ENCODE results near the gene PMIS2. TPM values are rescaled to one million over a fixed set of nuclear protein-coding genes. Genes with fewer than 3 reads are reported as not detected.

Gene PMIS2
- total RNA-seq, 5 donors from 2014 or later (not counting 1 experiment from before 2014, with no cell fraction given): not detected

GRCh38 chr19:35562776-35563175 is 23.2 kb upstream of the PMIS2 start:
- no peak overlapping the region for H3K4me3 Mint-ChIP-seq
- 81% methylated on average over 2 of the region's 2 CpGs for WGBS (ENCODE audit: insufficient coverage)
- Histone ChIP-seq H3K9me3 (no peaks in the 10 kb centered on the region), H3K4me1 (ENCODE audit: control insufficient read depth in 1 of 2, extremely low read depth in 1 of 2, insufficient read depth in 2 of 2, low read length in 2 of 2) (peaks cover 0 to 14% of the 10 kb centered on the region in 2 experiments), H3K4me3 (ENCODE audit: control insufficient read depth in 1 of 2, extremely low read depth in 1 of 2, low read length in 1 of 2) (no peak overlapping the region), H3K27me3 (replicated peaks in 1 of 2; ENCODE audit: control insufficient read depth in 2 of 2, extremely low read depth in 1 of 2, insufficient read depth in 2 of 2, low read length in 1 of 2) (peaks cover 0 to 82% of the 10 kb centered on the region in 2 experiments), H3K27ac (ENCODE audit: low read length) (no peak overlapping the region), H3K36me3 (ENCODE audit: control insufficient read depth in 2 of 2, extremely low read depth in 1 of 2, insufficient read depth in 1 of 2, low read length in 1 of 2) (no peaks in the 10 kb centered on the region)
- DNase-seq (no peak), ATAC-seq (replicated peaks in 1 of 4) (no peak)
- peaks cover 52 to 69% of the 10 kb centered on the region in 2 donors for H3K27me3 Mint-ChIP-seq
- no peaks in the 10 kb centered on the region for H3K36me3 Mint-ChIP-seq
- POLR2A ChIA-PET: no interaction called here
- CTCF ChIA-PET: no interaction called here
- H3K4me1 Mint-ChIP-seq: peaks cover 0 to 9% (median 8%) of the 10 kb centered on the region in 3 donors
- no peaks in the 10 kb centered on the region for H3K9me3 Mint-ChIP-seq
- H3K27ac Mint-ChIP-seq: no peak overlapping the region

DNA sequence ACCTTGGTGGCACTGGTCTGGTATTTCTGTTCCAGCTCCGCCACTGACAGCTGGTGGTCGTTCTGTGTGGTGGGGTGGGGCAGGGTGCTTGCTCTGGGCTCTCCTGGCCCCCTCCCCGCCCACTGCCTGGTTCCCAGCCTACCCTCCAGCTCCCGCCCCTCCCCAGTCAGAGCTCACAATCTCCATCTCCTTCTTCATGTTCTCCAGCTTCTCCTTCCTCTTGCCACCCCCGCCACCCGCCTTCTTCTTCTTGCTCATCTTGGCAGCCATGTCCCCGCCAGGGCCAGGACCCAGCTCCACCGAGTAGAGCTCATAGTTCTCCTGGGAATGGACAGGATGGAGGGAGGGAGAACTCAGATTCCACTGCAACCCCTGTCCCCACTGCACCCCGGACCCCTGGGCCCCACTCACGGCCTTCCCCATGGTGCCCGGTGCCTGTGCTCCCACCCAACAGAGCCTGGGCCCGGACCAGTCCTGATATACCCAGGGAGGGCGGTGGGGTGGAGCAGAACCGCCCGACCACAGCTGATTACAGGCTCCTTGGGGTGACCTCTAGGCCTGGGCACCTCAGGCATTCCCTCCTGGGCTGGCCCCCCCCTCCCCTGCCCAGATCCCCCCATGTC is 22.7 kb upstream of the PMIS2 start, which contains the start of gene ATP4A:
Gene ATP4A, minus strand, starts transcription at position 452 of the 623 bp plus-strand sequence. Its CDS starts 29 bp downstream, at position 423.
- peaks cover 0 to 8% of the 10 kb centered on the region in 2 experiments for H3K4me1 ChIP-seq (ENCODE audit: control insufficient read depth in 1 of 2, extremely low read depth in 1 of 2, insufficient read depth in 2 of 2, low read length in 2 of 2)
- no peak within 1 kb of the TSS for H3K27ac ChIP-seq (ENCODE audit: low read length)
- no peak for DNase-seq
- POLR2A ChIA-PET: no interaction called here
- CTCF ChIA-PET: no interaction called here
- peaks cover 0 to 80% of the 10 kb centered on the region in 2 experiments for H3K27me3 ChIP-seq (replicated peaks in 1 of 2; ENCODE audit: control insufficient read depth in 2 of 2, extremely low read depth in 1 of 2, insufficient read depth in 2 of 2, low read length in 1 of 2)
- no peak within 1 kb of the TSS for H3K4me3 ChIP-seq (ENCODE audit: control insufficient read depth in 1 of 2, extremely low read depth in 1 of 2, low read length in 1 of 2)
- H3K36me3 ChIP-seq (ENCODE audit: control insufficient read depth in 2 of 2, extremely low read depth in 1 of 2, insufficient read depth in 1 of 2, low read length in 1 of 2): no peaks in the 10 kb centered on the region
- Mint-ChIP-seq H3K27me3 (peaks cover 52 to 71% of the 10 kb centered on the region in 2 donors), H3K36me3 (no peaks in the 10 kb centered on the region), H3K9me3 (no peaks in the 10 kb centered on the region), H3K4me3 (no peak within 1 kb of the TSS), H3K27ac (no peak within 1 kb of the TSS), H3K4me1 (peaks cover 0 to 6% (median 6%) of the 10 kb centered on the region in 3 donors)
- ATAC-seq (replicated peaks in 1 of 4): no peak
- H3K9me3 ChIP-seq: no peaks in the 10 kb centered on the region
- whole genome bisulfite sequencing (ENCODE audit: insufficient coverage): 77% methylated on average over 6 of the region's 15 CpGs

- Mint-ChIP-seq H3K4me3 (no peak overlapping the region), H3K36me3 (no peaks in the 10 kb centered on the region), H3K4me1 (no peaks in the 10 kb centered on the region), H3K27ac (no peak overlapping the region), H3K9me3 (no peaks in the 10 kb centered on the region), H3K27me3 (peaks cover 43 to 66% of the 10 kb centered on the region in 2 donors)
- POLR2A ChIA-PET: no interaction called here
- no peaks in the 10 kb centered on the region for H3K9me3 ChIP-seq
- no peak overlapping the region for H3K27ac ChIP-seq (ENCODE audit: low read length)
- 80% methylated on average over 8 of the region's 12 CpGs for WGBS (ENCODE audit: insufficient coverage)
- ATAC-seq (replicated peaks in 1 of 4) (no peak), DNase-seq (no peak)
- H3K4me1 ChIP-seq (ENCODE audit: control insufficient read depth in 1 of 2, extremely low read depth in 1 of 2, insufficient read depth in 2 of 2, low read length in 2 of 2): no peaks in the 10 kb centered on the region
- peaks cover 0 to 78% of the 10 kb centered on the region in 2 experiments for H3K27me3 ChIP-seq (replicated peaks in 1 of 2; ENCODE audit: control insufficient read depth in 2 of 2, extremely low read depth in 1 of 2, insufficient read depth in 2 of 2, low read length in 1 of 2)
- no peak overlapping the region for H3K4me3 ChIP-seq (ENCODE audit: control insufficient read depth in 1 of 2, extremely low read depth in 1 of 2, low read length in 1 of 2)
- no peaks in the 10 kb centered on the region for H3K36me3 ChIP-seq (ENCODE audit: control insufficient read depth in 2 of 2, extremely low read depth in 1 of 2, insufficient read depth in 1 of 2, low read length in 1 of 2)
- CTCF ChIA-PET: no interaction called here
Measured at GRCh38 chr19:35565016-35565856, 20.7 kb upstream of the PMIS2 start.

GRCh38 chr19:35566738-35567137 is 19.2 kb upstream of the PMIS2 start:
- ChIA-PET CTCF (interaction anchor here in 1 of 2 donors (0.6 kb wide), 1 partner anchor 99 kb away, joined by 3 read pairs; no protein-coding TSS in a partner anchor), POLR2A (interaction anchor here in 1 of 2 donors (0.6 kb wide), 2 partner anchors 11 to 362 kb away, joined by 3 to 5 read pairs; no protein-coding TSS in a partner anchor)
- DNase-seq (no peak), ATAC-seq (replicated peaks in 1 of 4) (no peak)
- no peaks in the 10 kb centered on the region for H3K4me1 Mint-ChIP-seq
- no peaks in the 10 kb centered on the region for H3K36me3 Mint-ChIP-seq
- H3K27ac Mint-ChIP-seq: no peak overlapping the region
- Histone ChIP-seq H3K36me3 (ENCODE audit: control insufficient read depth in 2 of 2, extremely low read depth in 1 of 2, insufficient read depth in 1 of 2, low read length in 1 of 2) (no peaks in the 10 kb centered on the region), H3K4me3 (ENCODE audit: control insufficient read depth in 1 of 2, extremely low read depth in 1 of 2, low read length in 1 of 2) (no peak overlapping the region), H3K4me1 (ENCODE audit: control insufficient read depth in 1 of 2, extremely low read depth in 1 of 2, insufficient read depth in 2 of 2, low read length in 2 of 2) (no peaks in the 10 kb centered on the region), H3K27me3 (replicated peaks in 1 of 2; ENCODE audit: control insufficient read depth in 2 of 2, extremely low read depth in 1 of 2, insufficient read depth in 2 of 2, low read length in 1 of 2) (peaks cover 0 to 68% of the 10 kb centered on the region in 2 experiments), H3K9me3 (no peaks in the 10 kb centered on the region), H3K27ac (ENCODE audit: low read length) (no peak overlapping the region)
- WGBS (ENCODE audit: insufficient coverage): 100% methylated on average over 1 of the region's 7 CpGs
- no peaks in the 10 kb centered on the region for H3K9me3 Mint-ChIP-seq
- H3K27me3 Mint-ChIP-seq: peaks cover 37 to 61% of the 10 kb centered on the region in 2 donors
- no peak overlapping the region for H3K4me3 Mint-ChIP-seq

- Histone ChIP-seq H3K4me1 (ENCODE audit: control insufficient read depth in 1 of 2, extremely low read depth in 1 of 2, insufficient read depth in 2 of 2, low read length in 2 of 2) (no peaks in the 10 kb centered on the region), H3K27ac (ENCODE audit: low read length) (no peak overlapping the region), H3K4me3 (ENCODE audit: control insufficient read depth in 1 of 2, extremely low read depth in 1 of 2, low read length in 1 of 2) (no peak overlapping the region), H3K27me3 (replicated peaks in 1 of 2; ENCODE audit: control insufficient read depth in 2 of 2, extremely low read depth in 1 of 2, insufficient read depth in 2 of 2, low read length in 1 of 2) (peaks cover 0 to 47% of the 10 kb centered on the region in 2 experiments), H3K9me3 (no peaks in the 10 kb centered on the region), H3K36me3 (ENCODE audit: control insufficient read depth in 2 of 2, extremely low read depth in 1 of 2, insufficient read depth in 1 of 2, low read length in 1 of 2) (no peaks in the 10 kb centered on the region)
- ChIA-PET CTCF (interaction anchor here in 1 of 2 donors (0.5 kb wide), 1 partner anchor 23 kb away, joined by 8 read pairs; no protein-coding TSS in a partner anchor), POLR2A (no interaction called here)
- 72% methylated on average over 4 of the region's 5 CpGs for WGBS (ENCODE audit: insufficient coverage)
- H3K9me3 Mint-ChIP-seq: no peaks in the 10 kb centered on the region
- DNase-seq (no peak), ATAC-seq (replicated peaks in 1 of 4) (no peak)
- H3K27ac Mint-ChIP-seq: no peak overlapping the region
- H3K36me3 Mint-ChIP-seq: no peaks in the 10 kb centered on the region
- no peak overlapping the region for H3K4me3 Mint-ChIP-seq
- H3K27me3 Mint-ChIP-seq: peaks cover 20 to 44% of the 10 kb centered on the region in 2 donors
- no peaks in the 10 kb centered on the region for H3K4me1 Mint-ChIP-seq
Measured at GRCh38 chr19:35569281-35569781, 16.6 kb upstream of the PMIS2 start.

GRCh38 chr19:35571406-35571965 is 14.5 kb upstream of the PMIS2 start:
- peaks cover 15 to 36% of the 10 kb centered on the region in 2 donors for H3K27me3 Mint-ChIP-seq
- POLR2A ChIA-PET: interaction anchor here in 1 of 2 donors (0.6 kb wide), 1 partner anchor 20 kb away, joined by 4 read pairs; no protein-coding TSS in a partner anchor
- 78% methylated on average over 1 of the region's 1 CpG for WGBS (ENCODE audit: insufficient coverage)
- DNase-seq (no peak), ATAC-seq (replicated peaks in 1 of 4) (no peak)
- H3K36me3 ChIP-seq (ENCODE audit: control insufficient read depth in 2 of 2, extremely low read depth in 1 of 2, insufficient read depth in 1 of 2, low read length in 1 of 2): no peaks in the 10 kb centered on the region
- H3K9me3 ChIP-seq: no peaks in the 10 kb centered on the region
- H3K27me3 ChIP-seq (replicated peaks in 1 of 2; ENCODE audit: control insufficient read depth in 2 of 2, extremely low read depth in 1 of 2, insufficient read depth in 2 of 2, low read length in 1 of 2): peaks cover 0 to 37% of the 10 kb centered on the region in 2 experiments
- H3K9me3 Mint-ChIP-seq: peaks cover 10 to 19% (median 18%) of the 10 kb centered on the region in 3 donors
- peaks cover 9% of the 10 kb centered on the region for H3K36me3 Mint-ChIP-seq
- no peak overlapping the region for H3K4me3 ChIP-seq (ENCODE audit: control insufficient read depth in 1 of 2, extremely low read depth in 1 of 2, low read length in 1 of 2)
- H3K4me3 Mint-ChIP-seq: no peak overlapping the region
- no peak overlapping the region for H3K27ac ChIP-seq (ENCODE audit: low read length)
- H3K4me1 ChIP-seq (ENCODE audit: control insufficient read depth in 1 of 2, extremely low read depth in 1 of 2, insufficient read depth in 2 of 2, low read length in 2 of 2): no peaks in the 10 kb centered on the region
- H3K27ac Mint-ChIP-seq: no peak overlapping the region
- H3K4me1 Mint-ChIP-seq: no peaks in the 10 kb centered on the region
- CTCF ChIA-PET: no interaction called here

All from T-cell (primary cell).